A549 treated with GW870086 at 1 μM for 4 hours (cell line): ENCODE measurements around the gene USP7. TPM values are rescaled to one million over a fixed set of nuclear protein-coding genes. Genes with fewer than 3 reads are reported as not detected.

Experiments used
- total RNA-seq: library from RNA; stranded (reverse); fragments of 200-300 nt; extraction: Qiagen RNA extraction; gene quantifications from 5 replicates; pipeline ENCODE4 v1.2.3, GENCODE V29; 2022; ENCODE audit warnings: low read depth

Gene USP7
- 75.0 to 86.2 TPM (median 78.0 TPM) in 5 replicates for total RNA-seq

GRCh38 chr16:8963821-8964441 lies at the start of gene USP7:
USP7 (minus strand) TSS chr16:8963906; CDS start chr16:8963285, 621 bp downstream.

GRCh38 chr16:8882041-8882617 lies 81.6 kb downstream of the USP7 start, which contains the start of gene LITAFD:
LITAFD (plus strand) TSS chr16:8882351; CDS start chr16:8884356, 2,005 bp downstream.

GRCh38 chr16:8868416-8869211 lies 95.1 kb downstream of the USP7 start, which contains the start of gene CARHSP1:
CARHSP1 (minus strand) TSS chr16:8869006; CDS start chr16:8859328, 9,678 bp downstream.

Other genes with a start within 250 kb of the USP7 start
- 12.7 to 14.7 TPM (median 14.4 TPM) in 5 replicates for gene TMEM186, start 166.3 kb downstream of the USP7 start, total RNA-seq
- gene PMM2, start 166.1 kb downstream of the USP7 start, total RNA-seq = 93.4 to 101 TPM (median 96.8 TPM) in 5 replicates
- gene CARHSP1, start 94.9 kb downstream of the USP7 start, total RNA-seq = 139 to 166 TPM (median 162 TPM) in 5 replicates
- gene LITAFD, start 81.6 kb downstream of the USP7 start, total RNA-seq = not detected in 5 replicates
- gene HAPSTR1, start 127.7 kb upstream of the USP7 start, total RNA-seq = 23.1 to 27.2 TPM (median 24.5 TPM) in 5 replicates